H1 (cell line): ENCODE measurements around the gene ZMYM4. TPM values are rescaled to one million over a fixed set of nuclear protein-coding genes. Genes with fewer than 3 reads are reported as not detected.

Experiments
- CTCF ChIA-PET: fragments of 300-600 bp; sonication (Branson Sonifier 250); formaldehyde crosslinking; loops from one replicate; lab custom pipeline; 2021; ENCODE audit not compliant: partially characterized antibody; lab: Charles Lee
- POLR2A ChIA-PET: fragments of 300-600 bp; sonication (Branson Sonifier 250); formaldehyde crosslinking; loops from one replicate; lab custom pipeline; 2021; ENCODE audit warnings: inconsistent platforms; ENCODE audit not compliant: partially characterized antibody; lab: Charles Lee
- DNase-seq, 2 experiments: peaks; one replicate each; pipeline versions ENCODE4 v3.0.0 to v3.0.0-alpha.2; 2010 to 2022; ENCODE audit warnings: low spot score in 2 of 2, low read depth in 1 of 2, mixed read lengths in 1 of 2
- FAIRE-seq: peaks from 2 replicates; lab custom pipeline; 2011; peaks lifted over from hg19 to GRCh38; lab: Jason Lieb, UNC
- H2AFZ ChIP-seq: 2 replicates; pipeline ENCODE4 v1.8.1; 2012; ENCODE audit warnings: low read length, inconsistent platforms
- H2AK5ac ChIP-seq: 2 replicates; pipeline ENCODE4 v1.6.1; 2013; ENCODE audit warnings: low read depth, low read length
- H2BK120ac ChIP-seq: replicated peaks from 2 replicates; pipeline ENCODE3; 2013; ENCODE audit warnings: low read depth, low read length, inconsistent platforms
- H2BK12ac ChIP-seq: 2 replicates; pipeline ENCODE4 v1.6.1; 2013; ENCODE audit warnings: low read depth, low read length
- H2BK15ac ChIP-seq: 2 replicates; pipeline ENCODE4 v1.6.1; 2013; ENCODE audit warnings: low read length
- H2BK20ac ChIP-seq: 2 replicates; pipeline ENCODE4 v1.6.1; 2013; ENCODE audit warnings: low read length
- H2BK5ac ChIP-seq: 2 replicates; pipeline ENCODE4 v1.6.1; 2013; ENCODE audit warnings: low read depth, low read length
- H3K14ac ChIP-seq: 2 replicates; pipeline ENCODE4 v1.6.1; 2013; ENCODE audit warnings: inconsistent platforms; ENCODE audit not compliant: insufficient read length
- H3K18ac ChIP-seq: 2 replicates; pipeline ENCODE4 v1.6.1; 2013; ENCODE audit warnings: low read length; ENCODE audit errors: extremely low read depth
- H3K23ac ChIP-seq: 2 replicates; pipeline ENCODE4 v1.6.1; 2013; ENCODE audit warnings: inconsistent platforms; ENCODE audit not compliant: insufficient read length
- H3K23me2 ChIP-seq: 2 replicates; pipeline ENCODE4 v1.6.1; 2013; ENCODE audit warnings: low read depth, low read length
- H3K27ac ChIP-seq: 2 replicates; pipeline ENCODE4 v1.6.1; 2011; ENCODE audit warnings: low read depth, low read length, inconsistent platforms
- H3K27me3 ChIP-seq, 4 experiments: replicated peaks in 1 of 4; 1 replicate in 1 of 4; 2 replicates in 3 of 4; pipeline versions ENCODE4 v1.6.1 to v1.8.1; 2011 to 2013; ENCODE audit warnings: low read length in 3 of 4, mild to moderate bottlenecking in 3 of 4, inconsistent platforms in 2 of 4, mixed read lengths in 2 of 4, moderate library complexity in 1 of 4; ENCODE audit not compliant: control insufficient read depth in 3 of 4, insufficient read depth in 3 of 4; ENCODE audit errors: extremely low read depth in 1 of 4
- H3K36me3 ChIP-seq, 4 experiments: 2 replicates each; pipeline versions ENCODE4 v1.6.1 to v1.8.1; 2011 to 2013; ENCODE audit warnings: mild to moderate bottlenecking in 4 of 4, low read length in 3 of 4, moderate library complexity in 2 of 4, control low read depth in 1 of 4, inconsistent platforms in 1 of 4; ENCODE audit not compliant: insufficient read depth in 4 of 4, control insufficient read depth in 2 of 4
- H3K4ac ChIP-seq: replicated peaks from 2 replicates; pipeline ENCODE3; 2013; ENCODE audit warnings: low read length, low read depth, mixed read lengths, inconsistent platforms; ENCODE audit not compliant: insufficient read length
- H3K4me1 ChIP-seq, 4 experiments: replicated peaks in 1 of 4; 1 replicate in 1 of 4; 2 replicates in 3 of 4; pipeline versions ENCODE4 v1.6.1 to v1.8.1; 2011 to 2013; ENCODE audit warnings: low read length in 3 of 4, inconsistent platforms in 2 of 4, mixed read lengths in 1 of 4; ENCODE audit not compliant: insufficient read depth in 4 of 4, control insufficient read depth in 3 of 4
- H3K4me2 ChIP-seq, 2 experiments: 2 replicates each; pipeline versions ENCODE4 v1.6.1 to v1.8.1; 2011 to 2013; ENCODE audit warnings: low read depth in 2 of 2, low read length in 2 of 2, control low read depth in 1 of 2, inconsistent platforms in 1 of 2, mild to moderate bottlenecking in 1 of 2; ENCODE audit not compliant: insufficient read depth in 1 of 2
- H3K4me3 ChIP-seq, 4 experiments: fragments of 200-600, 300-600 bp in 1 of 4; sonication (generic), shearing (Covaris generic), sonication (Bioruptor Twin) in 1 of 4; 2 replicates each; pipeline versions ENCODE4 v1.5.1 to v1.8.1; 2011 to 2016; ENCODE audit warnings: low read length in 4 of 4, low read depth in 3 of 4, control low read depth in 2 of 4, inconsistent platforms in 2 of 4, mild to moderate bottlenecking in 2 of 4, mixed read lengths in 1 of 4, moderate library complexity in 1 of 4; ENCODE audit not compliant: insufficient read depth in 2 of 4; ENCODE audit errors: extremely low read depth in 1 of 4
- H3K56ac ChIP-seq: replicated peaks from 2 replicates; pipeline ENCODE3; 2013; ENCODE audit warnings: low read depth, mild to moderate bottlenecking, mixed read lengths, low read length, inconsistent platforms; ENCODE audit not compliant: insufficient read length
- H3K79me1 ChIP-seq: 2 replicates; pipeline ENCODE4 v1.6.1; 2013; ENCODE audit warnings: low read depth, low read length, control low read depth
- H3K79me2 ChIP-seq, 2 experiments: 2 replicates each; pipeline versions ENCODE4 v1.6.1 to v1.8.1; 2012 to 2013; ENCODE audit warnings: low read length in 2 of 2, mild to moderate bottlenecking in 2 of 2, inconsistent platforms in 1 of 2; ENCODE audit not compliant: insufficient read depth in 2 of 2, control insufficient read depth in 1 of 2
- H3K9ac ChIP-seq, 4 experiments: replicated peaks in 1 of 4; 1 replicate in 1 of 4; 2 replicates in 3 of 4; pipeline versions ENCODE4 v1.6.1 to v1.8.1; 2011 to 2013; ENCODE audit warnings: low read depth in 3 of 4, low read length in 3 of 4, control low read depth in 2 of 4, mild to moderate bottlenecking in 2 of 4, moderate library complexity in 2 of 4, inconsistent platforms in 1 of 4; ENCODE audit errors: extremely low read depth in 1 of 4
- H3K9me3 ChIP-seq, 2 experiments: 2 replicates each; pipeline versions ENCODE4 v1.6.1 to v1.8.1; 2012 to 2013; ENCODE audit warnings: mild to moderate bottlenecking in 2 of 2, moderate library complexity in 2 of 2, control low read depth in 1 of 2, inconsistent platforms in 1 of 2, low read depth in 1 of 2, low read length in 1 of 2, mixed read lengths in 1 of 2; ENCODE audit not compliant: insufficient read depth in 2 of 2
- H4K20me1 ChIP-seq, 2 experiments: replicated peaks in 1 of 2; 2 replicates each; pipeline versions ENCODE3 to v1.8.1; 2011 to 2013; ENCODE audit warnings: inconsistent platforms in 2 of 2, low read length in 2 of 2, mild to moderate bottlenecking in 1 of 2; ENCODE audit not compliant: insufficient read depth in 2 of 2, control insufficient read depth in 1 of 2
- H4K5ac ChIP-seq: 2 replicates; pipeline ENCODE4 v1.6.1; 2013; ENCODE audit warnings: low read length, low read depth, mixed read lengths, inconsistent platforms; ENCODE audit not compliant: insufficient read length
- H4K8ac ChIP-seq: 2 replicates; pipeline ENCODE4 v1.8.0; 2013; ENCODE audit warnings: mild to moderate bottlenecking, moderate library complexity, low read length, inconsistent platforms; ENCODE audit not compliant: insufficient read depth; ENCODE audit errors: extremely low read depth
- H4K91ac ChIP-seq: replicated peaks from 2 replicates; pipeline ENCODE3; 2013; ENCODE audit warnings: low read length, mixed read lengths, inconsistent platforms; ENCODE audit not compliant: insufficient read length
- CHD1 ChIP-seq: IDR thresholded peaks from 2 replicates; pipeline ENCODE4 v1.6.1; 2012; ENCODE audit warnings: low read depth, low read length, improper control_type of control experiment
- NRF1 ChIP-seq: IDR thresholded peaks from 2 replicates; pipeline ENCODE4 v1.6.1; 2011; ENCODE audit warnings: mild to moderate bottlenecking, low read depth, low read length, improper control_type of control experiment
- POLR2A ChIP-seq, 2 experiments: IDR thresholded peaks; 1 replicate in 1 of 2; 2 replicates in 1 of 2; pipeline ENCODE4 v1.6.1; 2011; ENCODE audit warnings: low read depth in 2 of 2, low read length in 2 of 2, mild to moderate bottlenecking in 2 of 2; ENCODE audit errors: control extremely low read depth in 1 of 2
- TBP ChIP-seq: IDR thresholded peaks from 2 replicates; pipeline ENCODE4 v1.6.1; 2011; ENCODE audit warnings: low read depth, low read length, improper control_type of control experiment
- TEAD4 ChIP-seq: IDR thresholded peaks from 2 replicates; pipeline ENCODE4 v1.6.1; 2012; ENCODE audit warnings: low read depth, low read length, inconsistent platforms, mixed read lengths
- whole genome bisulfite sequencing, 2 experiments: shearing (Covaris generic) in 1 of 2; methylation state at CpG; one replicate each; pipeline versions ENCODE4 v1.1.6 to v1.1.7; 2013 to 2015; ENCODE audit warnings: low lambda C conversion rate in 2 of 2, mixed read lengths in 2 of 2, inconsistent platforms in 1 of 2, low coverage in 1 of 2, missing lambda C conversion rate in 1 of 2; ENCODE audit not compliant: insufficient replicate concordance in 2 of 2, insufficient coverage in 1 of 2, insufficient read length in 1 of 2; ENCODE audit errors: extremely low coverage in 1 of 2, missing lambda C conversion rate in 1 of 2; 5-methylcytosine and 5-hydroxymethylcytosine counted together
- polyA plus RNA-seq, 7 experiments: library from polyadenylated mRNA; depleted of rRNA in 3 of 7; stranded (reverse) in 5 of 7; unstranded in 2 of 7; fragments of >200 nt in 5 of 7; fragments of 200-250 nt in 2 of 7; gene quantifications; 1 replicate in 5 of 7; 2 replicates in 1 of 7; 4 replicates in 1 of 7; pipeline versions ENCODE4 v1.2.1 to v1.2.3, GENCODE V29; 2011 to 2013; ENCODE audit warnings: missing spikeins in 2 of 7, mixed read lengths in 2 of 7
- total RNA-seq: library from RNA; stranded (reverse); fragmentation: NEBNext Ultra II Directional; extraction: Animal tissue kit (Norgen Biotek cat#: 25700); gene quantifications from 2 replicates; pipeline ENCODE4 v1.2.1, GENCODE V29; 2021
- TF ChIP-seq, protein P1 (sequence below): IDR thresholded peaks from 2 replicates; pipeline ENCODE4 v1.6.1; 2012; ENCODE audit warnings: inconsistent platforms

ZMYM4 gene
- total and polyA plus RNA-seq, 2 of the 8 experiments (the other 6 are each of a cell fraction or from before 2014, with no cell fraction given), result 16.7 to 81.3 TPM

DNA sequence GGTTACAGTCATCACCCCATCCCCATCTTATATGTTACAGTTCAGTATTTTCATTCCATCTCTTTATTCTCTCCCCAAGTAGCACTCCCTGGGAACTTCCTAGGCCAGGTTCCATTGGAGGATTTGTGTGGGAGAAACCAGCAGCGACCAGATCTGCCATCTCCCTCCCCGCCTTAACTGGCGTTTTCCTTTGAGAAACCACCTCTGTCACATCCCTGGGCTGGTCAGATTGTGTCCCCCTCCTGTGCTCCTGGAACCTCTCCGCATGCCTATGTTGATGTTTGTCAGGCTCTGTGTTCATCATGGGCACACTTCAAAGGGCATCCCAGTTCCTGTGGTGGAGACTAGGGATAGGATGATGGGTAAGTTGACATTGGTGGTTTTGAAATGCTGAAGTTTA lies 162.3 kb downstream of the ZMYM4 start:
- no peak overlapping the region for H2AK5ac ChIP-seq
- H4K5ac ChIP-seq, result no peak overlapping the region
- FAIRE-seq (no peak), DNase-seq (no peak)
- H4K91ac ChIP-seq, result no peak overlapping the region
- H3K4me3 ChIP-seq, result no peak overlapping the region
- ChIA-PET CTCF (interaction anchor here (0.8 to 1.5 kb wide), 3 partner anchors 13 to 229 kb away, joined by 3 to 4 read pairs (median 4); no protein-coding TSS in a partner anchor), POLR2A (interaction anchor here (1.2 kb wide), 1 partner anchor 247 kb away, joined by 3 read pairs; no protein-coding TSS in a partner anchor)
- peaks cover 5 to 21% (median 8%) of the 10 kb centered on the region in 4 experiments; a peak in 5 of 8 replicates for H3K36me3 ChIP-seq
- peaks cover 0 to 4% (median 0%) of the 10 kb centered on the region in 4 experiments; a peak in 1 of 7 replicates for H3K4me1 ChIP-seq
- no peaks in the 10 kb centered on the region for H3K27me3 ChIP-seq
- no peak overlapping the region for H2BK5ac ChIP-seq
- H3K14ac ChIP-seq, result no peak overlapping the region
- H3K79me2 ChIP-seq, result no peaks in the 10 kb centered on the region
- 90% methylated on average over 4 of the region's 4 CpGs; no CpG with 5 or more reads in 1 of the 2 experiments for WGBS, 2 experiments
- H4K20me1 ChIP-seq, result peaks cover 0 to 3% of the 10 kb centered on the region in 2 experiments
- no peak overlapping the region for H3K9ac ChIP-seq
- H2BK15ac ChIP-seq, result no peak overlapping the region
- no peak overlapping the region for H3K4ac ChIP-seq
- TF ChIP-seq POLR2A (IDR thresholded peaks at IDR 0.05; ENCODE audit: control extremely low read depth in 1 of 2, low read depth in 2 of 2, low read length in 2 of 2) (no peak), CHD1 (no peak), NRF1 (no peak), TBP (no peak), TEAD4 (no peak)
- TF ChIP-seq, protein P1, sequence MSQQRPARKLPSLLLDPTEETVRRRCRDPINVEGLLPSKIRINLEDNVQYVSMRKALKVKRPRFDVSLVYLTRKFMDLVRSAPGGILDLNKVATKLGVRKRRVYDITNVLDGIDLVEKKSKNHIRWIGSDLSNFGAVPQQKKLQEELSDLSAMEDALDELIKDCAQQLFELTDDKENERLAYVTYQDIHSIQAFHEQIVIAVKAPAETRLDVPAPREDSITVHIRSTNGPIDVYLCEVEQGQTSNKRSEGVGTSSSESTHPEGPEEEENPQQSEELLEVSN, result peak; percentile 50; the same call in 1 of the 2 replicates
- no peak overlapping the region for H3K27ac ChIP-seq
- no peak overlapping the region for H3K4me2 ChIP-seq
- no peak overlapping the region for H2BK120ac ChIP-seq
- no peak overlapping the region for H3K18ac ChIP-seq
- no peaks in the 10 kb centered on the region for H3K9me3 ChIP-seq
- H4K8ac ChIP-seq, result no peak overlapping the region
- H2AFZ ChIP-seq, result no peak overlapping the region
- H2BK20ac ChIP-seq, result no peak overlapping the region
- no peaks in the 10 kb centered on the region for H3K79me1 ChIP-seq
- no peak overlapping the region for H2BK12ac ChIP-seq
- no peaks in the 10 kb centered on the region for H3K23me2 ChIP-seq
- no peak overlapping the region for H3K56ac ChIP-seq
- H3K23ac ChIP-seq, result no peak overlapping the region
